ENCODE data around the gene SLC17A4. TPM values are rescaled to one million over a fixed set of nuclear protein-coding genes. Genes with fewer than 3 reads are reported as not detected.

The SLC17A4 gene
- total RNA-seq, 1 experiment from 2014 or later: not detected

DNA sequence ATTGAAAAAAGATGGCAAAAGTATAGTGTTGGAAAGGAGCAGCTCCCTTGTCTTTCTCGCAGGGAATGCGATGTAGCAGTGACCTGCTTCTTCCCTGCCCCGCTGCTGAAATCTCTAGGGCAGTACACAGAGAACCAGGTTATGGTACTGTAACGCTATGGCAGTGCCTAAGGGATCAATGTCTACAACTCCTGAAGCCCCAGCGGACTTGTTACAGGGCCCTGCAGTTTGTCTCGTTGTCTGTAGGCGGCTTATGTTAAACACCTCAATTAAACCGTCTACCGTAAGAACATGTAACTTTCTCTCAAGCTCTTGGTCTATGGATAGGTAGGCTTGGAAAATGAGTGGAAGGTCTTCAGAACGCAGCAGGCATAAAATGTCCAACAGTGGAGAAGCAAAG, 44.8 kb upstream of the SLC17A4 start:
- Mint-ChIP-seq H3K27ac (no peak overlapping the region), H3K4me3 (no peak overlapping the region), H3K9me3 (no peaks in the 10 kb centered on the region), H3K27me3 (ENCODE audit: low read depth) (peaks cover 1% of the 10 kb centered on the region; the same call in 1 of the 2 replicates), H3K36me3 (ENCODE audit: insufficient read depth in 1 of 3, low read depth in 3 of 3) (no peaks in the 10 kb centered on the region), H3K4me1 (no peaks in the 10 kb centered on the region)
- no peak for DNase-seq
- Histone ChIP-seq H3K18ac (ENCODE audit: insufficient read length, low read depth, low read length) (no peak overlapping the region), H3K27ac (ENCODE audit: insufficient read length, low read depth, low read length) (no peak overlapping the region), H3K79me2 (ENCODE audit: insufficient read depth, low read length) (no peaks in the 10 kb centered on the region), H3K23ac (ENCODE audit: insufficient read length, low read depth, low read length) (no peak overlapping the region), H3K27me3 (ENCODE audit: insufficient read depth, low read length) (no peaks in the 10 kb centered on the region), H2BK15ac (ENCODE audit: low read depth, low read length) (no peak overlapping the region), H2BK120ac (ENCODE audit: low read depth, low read length, poor library complexity, severe bottlenecking) (no peak overlapping the region), H4K20me1 (ENCODE audit: control insufficient read depth, insufficient read depth, insufficient read length) (no peaks in the 10 kb centered on the region), H3K56ac (ENCODE audit: insufficient read length, low read depth, low read length) (no peak overlapping the region), H3K79me1 (ENCODE audit: insufficient read depth, low read depth, low read length, poor library complexity, severe bottlenecking) (no peaks in the 10 kb centered on the region), H3K23me2 (ENCODE audit: insufficient read length, low read depth, low read length, poor library complexity, severe bottlenecking) (no peaks in the 10 kb centered on the region), H3K14ac (ENCODE audit: insufficient read depth, low read length) (no peak overlapping the region), H3K9me3 (ENCODE audit: control insufficient read depth, low read depth, low read length) (no peaks in the 10 kb centered on the region), H3K4ac (ENCODE audit: low read depth, low read length) (no peak overlapping the region), H4K91ac (ENCODE audit: insufficient read length, low read depth, low read length) (no peak overlapping the region), H3T11ph (ENCODE audit: low read length) (no peak overlapping the region), H4K8ac (replicated peaks; ENCODE audit: insufficient read length, low read depth, low read length) (no peak overlapping the region), H2AK5ac (ENCODE audit: insufficient read length, low read length) (no peak overlapping the region), H2BK12ac (ENCODE audit: insufficient read length, low read depth, low read length) (no peak overlapping the region), H2AFZ (ENCODE audit: low read length) (no peak overlapping the region), H2BK5ac (ENCODE audit: insufficient read length, low read length) (no peak overlapping the region), H3K9ac (ENCODE audit: extremely low read depth, insufficient read length, low read length) (no peak overlapping the region), H2BK20ac (ENCODE audit: low read depth, low read length, poor library complexity, severe bottlenecking) (no peak overlapping the region), H3K4me1 (ENCODE audit: insufficient read depth, low read length) (no peaks in the 10 kb centered on the region), H3K4me2 (ENCODE audit: insufficient read depth, insufficient read length, low read length) (no peak overlapping the region), H4K5ac (ENCODE audit: insufficient read length, low read depth, low read length) (no peak overlapping the region)
- TF ChIP-seq, protein P1, sequence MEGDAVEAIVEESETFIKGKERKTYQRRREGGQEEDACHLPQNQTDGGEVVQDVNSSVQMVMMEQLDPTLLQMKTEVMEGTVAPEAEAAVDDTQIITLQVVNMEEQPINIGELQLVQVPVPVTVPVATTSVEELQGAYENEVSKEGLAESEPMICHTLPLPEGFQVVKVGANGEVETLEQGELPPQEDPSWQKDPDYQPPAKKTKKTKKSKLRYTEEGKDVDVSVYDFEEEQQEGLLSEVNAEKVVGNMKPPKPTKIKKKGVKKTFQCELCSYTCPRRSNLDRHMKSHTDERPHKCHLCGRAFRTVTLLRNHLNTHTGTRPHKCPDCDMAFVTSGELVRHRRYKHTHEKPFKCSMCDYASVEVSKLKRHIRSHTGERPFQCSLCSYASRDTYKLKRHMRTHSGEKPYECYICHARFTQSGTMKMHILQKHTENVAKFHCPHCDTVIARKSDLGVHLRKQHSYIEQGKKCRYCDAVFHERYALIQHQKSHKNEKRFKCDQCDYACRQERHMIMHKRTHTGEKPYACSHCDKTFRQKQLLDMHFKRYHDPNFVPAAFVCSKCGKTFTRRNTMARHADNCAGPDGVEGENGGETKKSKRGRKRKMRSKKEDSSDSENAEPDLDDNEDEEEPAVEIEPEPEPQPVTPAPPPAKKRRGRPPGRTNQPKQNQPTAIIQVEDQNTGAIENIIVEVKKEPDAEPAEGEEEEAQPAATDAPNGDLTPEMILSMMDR (conservative IDR thresholded peaks at IDR 0.05): peak; percentile 41; the same call in 2 of the 3 replicates
- WGBS (ENCODE audit: extremely low coverage, insufficient read length, low lambda C conversion rate): no CpG with 5 or more reads among the region's 10 CpGs
